ENCODE results near the gene SLC24A5. TPM values are rescaled to one million over a fixed set of nuclear protein-coding genes. Genes with fewer than 3 reads are reported as not detected.

The SLC24A5 gene
- under 1 TPM; 0.17 to 0.93 (median 0.49) TPM for polyA plus RNA-seq (ENCODE audit: insufficient read length in 4 of 4)

DNA sequence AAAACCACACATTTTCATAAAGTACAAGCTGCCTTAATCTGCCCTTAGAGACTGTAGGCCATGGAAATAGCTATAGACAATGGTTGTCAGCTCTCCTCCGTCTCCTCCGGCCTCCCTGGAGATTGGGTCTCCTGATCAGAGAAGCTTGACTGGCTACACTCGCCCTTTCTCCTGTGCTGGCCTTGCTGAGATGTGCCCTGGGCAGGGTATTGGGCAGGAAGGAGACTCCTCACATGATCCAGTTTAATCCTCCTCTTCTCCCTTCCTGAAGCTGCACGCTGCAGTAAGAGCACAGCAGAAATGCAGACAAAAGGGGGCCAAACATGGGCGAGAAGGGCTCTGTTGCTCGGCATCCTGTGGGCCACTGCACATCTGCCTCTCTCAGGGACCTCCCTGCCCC, at the start of gene SLC24A5:
Gene SLC24A5 (plus strand): TSS at position 246 of the 400 bp plus-strand sequence. CDS start 55 bp downstream, at position 301.
- no peak for DNase-seq (ENCODE audit: low read depth in 4 of 4, low spot score in 3 of 4)

DNA sequence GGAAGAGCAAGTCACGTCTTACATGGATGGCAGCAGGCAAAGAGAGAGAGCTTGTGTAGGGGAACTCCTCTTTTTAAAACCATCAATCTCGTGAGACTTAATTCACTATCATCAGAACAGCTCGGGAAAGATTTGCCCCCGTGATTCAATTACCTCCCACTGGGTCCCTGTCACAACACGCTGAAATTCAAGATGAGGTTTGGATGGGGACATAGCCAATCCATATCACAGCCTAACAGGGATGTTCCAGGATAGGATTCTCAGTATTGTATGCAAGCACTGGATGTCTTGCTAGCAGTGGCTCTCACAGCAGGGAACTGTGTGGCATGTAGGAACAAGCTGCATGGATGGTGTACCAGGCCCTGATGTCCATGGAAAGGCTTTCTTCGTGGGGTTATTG, 47.8 kb upstream of the SLC24A5 start:
- no peak for DNase-seq (ENCODE audit: low read depth in 4 of 4, low spot score in 3 of 4)

DNA sequence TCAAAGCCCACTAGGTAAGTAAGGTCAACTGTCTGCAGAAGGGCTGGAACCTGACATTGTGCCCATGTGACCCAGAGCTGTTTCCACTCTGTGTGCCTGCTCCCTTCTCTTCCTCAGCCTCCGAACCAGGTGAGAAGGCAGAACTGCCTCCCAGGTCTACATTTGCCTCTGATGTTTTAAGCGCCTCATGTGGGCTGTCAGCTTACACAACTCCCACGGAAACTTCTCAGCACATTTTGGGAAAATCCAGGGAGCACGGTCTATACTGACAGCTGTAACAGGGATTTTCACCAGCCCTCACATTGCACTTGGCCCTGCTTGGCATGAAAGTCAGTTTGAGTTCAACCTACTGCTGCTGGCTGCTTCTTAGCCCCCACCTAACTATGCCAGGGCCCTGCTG, 46.9 kb upstream of the SLC24A5 start:
- no peak for DNase-seq (ENCODE audit: low read depth in 4 of 4, low spot score in 3 of 4)

DNA sequence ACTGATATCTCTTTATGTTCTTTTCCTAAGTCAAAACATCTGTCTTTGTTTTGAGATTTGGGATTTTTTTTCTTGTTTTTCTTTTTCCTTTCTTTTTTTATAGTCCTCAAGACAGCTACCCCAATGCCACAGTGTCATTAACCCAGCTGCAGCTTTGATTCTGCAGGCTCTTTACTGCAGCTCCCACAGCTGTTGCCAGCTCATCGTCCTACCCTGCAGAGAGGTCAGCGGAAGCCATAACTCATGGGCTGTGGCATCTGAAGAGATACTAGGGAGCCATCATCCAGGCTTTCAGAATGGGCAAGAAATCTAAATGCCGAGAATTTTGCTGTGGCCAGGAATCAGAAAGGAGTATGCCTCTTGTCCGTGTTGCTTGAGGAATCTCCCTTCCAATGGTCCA, 44.3 kb upstream of the SLC24A5 start:
- DNase-seq (ENCODE audit: low read depth in 4 of 4, low spot score in 3 of 4): no peak

DNA sequence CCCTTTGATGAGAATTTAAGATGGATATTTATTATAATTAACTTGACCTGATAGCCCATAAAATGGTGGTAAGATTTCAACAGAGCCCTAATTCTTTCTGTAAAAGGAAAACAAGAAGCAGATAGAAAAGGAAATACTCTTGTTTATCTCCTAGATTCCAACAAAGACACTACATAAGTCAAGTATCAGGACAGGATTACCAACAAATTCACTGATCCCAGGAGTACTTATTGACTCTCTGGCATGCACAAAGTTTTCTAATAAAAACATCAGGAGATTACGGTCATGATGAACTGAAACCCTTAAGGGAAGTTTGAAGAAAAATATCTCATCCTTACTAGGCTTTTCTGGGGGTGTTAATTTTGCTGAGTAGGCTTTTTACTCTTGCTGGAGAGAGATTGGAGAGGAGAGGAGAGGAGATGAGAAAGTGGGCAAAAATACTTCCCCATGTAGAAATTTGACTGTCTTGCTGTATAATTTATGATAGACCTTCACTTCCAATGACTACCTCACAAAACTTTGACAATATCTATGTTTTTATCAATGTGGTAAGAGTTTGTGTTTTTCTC, 43.1 kb upstream of the SLC24A5 start:
- DNase-seq (ENCODE audit: low read depth in 4 of 4, low spot score in 3 of 4): no peak

DNA sequence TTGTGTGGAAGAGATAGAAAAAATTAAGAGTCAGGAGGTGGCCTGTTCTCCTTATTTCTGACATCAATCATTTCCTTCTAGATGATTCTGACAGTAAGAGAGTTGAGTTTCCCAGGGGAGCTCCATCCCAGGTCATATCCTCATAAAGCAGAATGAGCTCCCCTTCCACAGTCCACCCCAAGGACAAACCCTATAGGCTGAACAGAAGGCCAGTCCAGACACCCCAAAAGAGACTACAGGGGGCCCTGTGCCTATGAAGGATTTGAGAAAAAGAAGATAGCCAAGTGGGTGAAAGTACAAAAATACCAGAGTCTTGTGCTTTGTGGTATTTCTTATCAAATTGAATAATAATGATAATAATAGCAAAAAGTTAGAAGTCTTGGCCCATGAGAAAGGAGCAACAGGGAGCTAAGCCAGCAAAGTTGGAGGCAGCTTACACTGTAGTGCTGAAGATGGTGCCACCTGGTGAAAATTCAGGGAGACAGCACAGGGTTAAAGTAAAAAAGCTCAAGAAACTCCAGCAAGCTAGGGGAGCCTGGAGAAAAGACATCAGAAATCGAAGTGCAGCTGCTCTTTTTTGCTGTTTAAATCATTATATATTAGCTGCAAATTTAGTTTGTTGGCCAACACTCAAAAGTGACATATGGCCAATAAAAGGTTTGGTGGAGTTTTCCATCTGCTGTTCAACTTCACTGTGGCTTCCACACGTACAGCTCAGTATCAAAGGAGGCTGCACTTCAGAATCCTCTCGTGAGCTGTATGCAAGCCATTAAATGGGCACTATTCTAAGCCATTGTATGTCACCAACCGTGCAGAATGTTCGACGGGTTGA, 35.8 kb upstream of the SLC24A5 start:
- no peak for DNase-seq (ENCODE audit: low read depth in 4 of 4, low spot score in 3 of 4)

DNA sequence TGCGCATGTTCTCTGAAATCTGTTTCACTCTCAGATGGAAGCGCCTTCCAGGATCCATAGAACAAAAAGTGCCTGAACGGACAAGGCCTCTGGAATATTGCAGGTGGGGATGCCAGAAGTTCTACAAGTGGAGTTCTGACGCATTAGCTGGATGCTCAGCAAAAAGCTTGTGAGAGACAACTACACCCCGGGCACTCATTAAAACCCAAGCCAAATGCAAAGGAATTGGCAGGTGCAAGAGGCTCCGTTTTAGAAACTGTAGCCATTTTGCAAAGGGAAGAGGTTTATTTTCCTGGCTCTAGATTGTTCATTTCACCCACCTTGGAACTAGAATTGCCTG, 35.2 kb upstream of the SLC24A5 start:
- DNase-seq (ENCODE audit: low read depth in 4 of 4, low spot score in 3 of 4): no peak

DNA sequence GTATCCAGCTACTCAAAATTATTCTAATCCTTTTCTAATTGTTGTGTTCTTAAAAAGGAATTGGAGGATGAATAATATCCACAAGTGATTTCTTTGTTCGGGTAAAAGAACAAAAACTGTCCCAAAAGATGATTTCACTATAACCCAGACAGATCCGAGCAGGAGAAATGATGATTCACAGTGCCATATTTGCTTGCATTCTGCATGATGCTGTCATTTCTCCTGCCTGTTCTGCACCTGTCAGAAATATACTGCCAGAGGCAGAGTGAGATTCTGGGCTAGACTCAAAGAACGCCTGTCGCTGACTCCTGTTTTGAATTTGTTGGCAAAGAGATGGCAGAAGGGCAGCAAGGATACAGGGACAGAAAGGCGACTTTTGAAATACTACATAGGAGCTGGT, 34.7 kb upstream of the SLC24A5 start:
- DNase-seq (ENCODE audit: low read depth in 4 of 4, low spot score in 3 of 4): no peak

DNA sequence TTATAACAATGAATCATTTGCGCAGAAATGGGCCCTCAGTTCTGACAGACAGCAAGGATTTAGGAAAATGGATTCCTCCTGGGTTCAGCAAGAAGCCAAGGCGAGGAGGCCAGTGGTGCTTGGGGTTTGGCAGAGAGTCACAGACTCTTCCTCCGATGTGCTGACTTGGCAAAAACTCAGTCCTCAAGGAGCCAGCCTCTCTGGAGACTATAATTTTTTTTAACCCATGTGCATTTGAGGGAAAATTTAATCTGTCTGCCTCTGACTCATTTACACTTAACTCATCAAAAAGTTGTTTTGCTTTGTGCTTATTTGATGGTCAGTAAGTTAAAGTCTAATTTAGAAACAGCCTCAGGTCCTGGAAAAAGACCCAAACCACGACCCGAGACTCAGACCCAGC, 34.2 kb upstream of the SLC24A5 start:
- no peak for DNase-seq (ENCODE audit: low read depth in 4 of 4, low spot score in 3 of 4)

DNA sequence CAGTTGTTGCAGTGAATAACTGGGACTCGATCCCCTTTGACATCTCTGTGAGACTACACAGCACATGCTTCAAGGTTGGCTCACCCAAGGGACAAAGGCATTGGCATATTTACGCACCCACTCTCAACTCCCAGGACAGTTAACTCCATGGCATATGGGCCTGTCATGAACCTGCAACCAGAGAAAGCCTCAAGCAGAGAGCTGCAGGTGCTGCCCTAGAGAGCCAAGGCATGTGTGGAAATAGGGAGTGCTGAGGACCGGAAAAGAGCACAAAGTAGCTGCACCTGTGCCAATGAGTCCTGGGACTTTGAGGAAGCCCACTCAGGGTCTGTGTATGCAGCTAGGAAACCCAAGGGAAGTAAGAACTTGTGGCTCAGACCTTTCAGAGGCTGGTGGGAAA, 32.9 kb upstream of the SLC24A5 start:
- DNase-seq (ENCODE audit: low read depth in 4 of 4, low spot score in 3 of 4): no peak

DNA sequence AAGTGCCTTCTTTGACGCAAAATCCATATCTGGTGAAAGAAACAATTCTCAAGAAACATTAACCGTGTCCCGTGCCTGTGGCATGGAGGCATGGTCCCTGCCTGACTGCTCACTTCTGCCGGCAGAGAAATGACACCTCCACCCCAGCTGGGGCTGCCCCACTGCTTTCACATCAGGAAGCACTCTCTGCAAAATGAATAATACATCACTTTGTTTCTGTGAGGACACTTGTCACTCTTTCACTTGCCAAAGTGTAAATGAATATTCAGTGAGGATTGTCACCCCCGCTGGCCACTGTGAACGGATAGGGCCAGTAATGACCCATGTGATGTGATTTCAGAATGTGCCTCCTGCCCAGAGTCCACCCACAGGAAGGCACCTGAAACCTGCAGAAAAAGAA, 31.1 kb upstream of the SLC24A5 start:
- no peak for DNase-seq (ENCODE audit: low read depth in 4 of 4, low spot score in 3 of 4)

DNA sequence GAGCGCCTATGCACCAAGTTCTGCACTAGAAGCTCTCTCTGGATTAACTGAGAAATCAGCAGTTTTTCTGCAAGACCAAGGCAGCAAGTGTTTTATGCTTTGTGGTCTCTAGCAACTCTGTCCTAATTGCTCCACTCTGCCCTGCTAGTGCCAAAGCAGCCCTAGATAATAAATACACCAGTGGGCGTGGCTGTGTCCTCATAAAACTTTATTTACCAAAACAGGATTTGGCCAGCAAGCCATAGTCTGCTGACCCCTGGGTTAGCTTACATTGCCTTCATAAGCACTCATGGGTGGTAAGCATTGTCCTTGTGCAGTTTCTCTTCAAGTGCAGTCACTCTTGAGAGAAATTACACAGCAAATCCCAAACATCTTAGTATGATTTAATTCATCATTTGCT, 30.7 kb upstream of the SLC24A5 start:
- no peak for DNase-seq (ENCODE audit: low read depth in 4 of 4, low spot score in 3 of 4)

DNA sequence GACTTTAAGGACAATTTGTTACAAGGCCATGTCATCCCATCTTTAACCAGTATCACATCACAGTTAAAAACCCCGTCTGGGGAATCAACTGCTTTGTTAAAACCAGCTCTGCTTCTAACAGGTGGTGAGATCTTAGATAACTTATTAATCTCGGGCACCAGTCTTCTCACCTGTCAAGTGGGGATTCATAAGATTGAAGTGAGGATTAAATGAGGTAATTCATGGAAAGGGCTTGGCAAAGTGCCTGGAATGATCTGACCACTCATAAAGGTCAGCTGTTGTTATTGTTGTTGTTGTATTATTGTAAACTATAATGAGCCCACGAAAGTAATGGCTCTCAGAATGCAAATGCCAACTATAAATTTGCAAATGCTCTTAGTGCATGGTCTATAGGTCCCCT, 30.1 kb upstream of the SLC24A5 start:
- DNase-seq (ENCODE audit: low read depth in 4 of 4, low spot score in 3 of 4): no peak

DNA sequence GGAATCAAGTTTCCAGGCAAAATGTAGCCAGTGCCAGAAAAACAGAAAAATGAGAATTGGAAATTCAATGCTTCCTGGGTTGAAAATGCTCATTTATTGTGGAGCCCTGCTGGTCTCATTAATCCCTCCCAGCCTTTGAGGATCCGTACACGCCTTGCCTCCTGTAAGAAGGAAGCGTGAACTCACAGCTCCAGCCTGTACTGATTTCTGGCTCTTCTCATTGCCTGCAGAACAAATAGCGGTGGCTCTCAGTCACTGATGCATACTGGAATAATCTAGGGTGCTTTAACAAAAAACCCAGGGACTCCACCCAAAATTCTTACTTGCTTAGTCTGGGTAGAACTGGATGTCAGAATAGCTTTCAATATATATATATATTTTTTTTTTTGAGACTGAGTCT, 29.3 kb upstream of the SLC24A5 start:
- no peak for DNase-seq (ENCODE audit: low read depth in 4 of 4, low spot score in 3 of 4)

DNA sequence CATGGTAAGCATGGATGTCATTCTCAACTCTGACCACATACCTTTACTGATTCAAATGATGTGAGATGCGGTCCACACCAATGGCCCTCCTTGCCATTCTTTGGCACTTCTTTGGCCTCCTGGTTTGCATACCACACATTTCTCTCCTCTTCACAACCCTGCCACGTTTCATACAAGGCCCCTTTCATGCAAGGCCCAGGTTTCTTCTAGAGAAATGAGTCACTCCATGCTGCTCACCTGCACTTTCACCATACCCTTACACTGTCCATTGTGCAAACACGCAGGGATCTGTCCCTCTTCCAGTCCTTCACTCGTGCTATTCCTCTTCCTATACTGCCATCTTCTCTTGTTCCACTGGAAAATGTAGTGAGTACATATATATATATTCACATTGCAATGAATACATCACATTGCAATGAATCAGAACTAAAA, 24.4 kb upstream of the SLC24A5 start:
- no peak for DNase-seq (ENCODE audit: low read depth in 4 of 4, low spot score in 3 of 4)

DNA sequence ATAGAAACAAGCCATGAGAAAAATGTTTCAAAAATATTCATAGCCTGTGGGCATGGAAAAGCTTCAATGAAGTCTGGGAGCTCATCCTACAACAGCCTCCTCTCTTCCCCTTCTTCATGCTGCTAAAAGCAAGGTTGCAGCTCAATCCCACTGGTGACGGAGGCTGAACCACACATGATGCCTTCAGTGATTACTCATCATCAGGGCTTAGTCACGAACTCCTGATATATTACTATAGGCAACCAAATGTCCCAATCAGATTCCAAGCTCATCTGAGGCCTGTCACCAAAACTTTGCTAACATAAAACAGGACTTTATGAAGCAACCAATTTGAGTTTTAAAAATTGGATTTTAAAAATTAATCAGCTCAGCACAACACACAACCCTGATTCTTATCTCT, 24.0 kb upstream of the SLC24A5 start:
- DNase-seq (ENCODE audit: low read depth in 4 of 4, low spot score in 3 of 4): no peak

DNA sequence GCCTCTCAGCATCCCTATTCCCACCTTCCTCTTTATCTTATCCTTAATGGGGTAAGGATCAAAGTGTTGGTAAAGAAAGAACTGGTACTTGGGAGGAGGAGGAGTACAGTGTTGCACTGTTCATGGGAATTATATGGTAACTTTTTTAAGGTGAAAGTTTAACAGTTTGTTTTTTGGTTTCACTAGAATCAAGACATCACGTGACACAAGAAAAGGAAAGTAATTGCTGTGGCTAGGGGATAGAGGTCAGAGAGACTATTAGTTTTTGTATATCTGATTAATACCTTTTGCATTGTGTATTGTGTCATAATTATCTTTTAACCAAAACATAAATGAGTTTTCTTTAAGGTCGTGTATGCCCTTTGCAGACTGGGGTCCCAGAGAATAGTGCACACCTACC, 23.5 kb upstream of the SLC24A5 start:
- DNase-seq (ENCODE audit: low read depth in 4 of 4, low spot score in 3 of 4): no peak

DNA sequence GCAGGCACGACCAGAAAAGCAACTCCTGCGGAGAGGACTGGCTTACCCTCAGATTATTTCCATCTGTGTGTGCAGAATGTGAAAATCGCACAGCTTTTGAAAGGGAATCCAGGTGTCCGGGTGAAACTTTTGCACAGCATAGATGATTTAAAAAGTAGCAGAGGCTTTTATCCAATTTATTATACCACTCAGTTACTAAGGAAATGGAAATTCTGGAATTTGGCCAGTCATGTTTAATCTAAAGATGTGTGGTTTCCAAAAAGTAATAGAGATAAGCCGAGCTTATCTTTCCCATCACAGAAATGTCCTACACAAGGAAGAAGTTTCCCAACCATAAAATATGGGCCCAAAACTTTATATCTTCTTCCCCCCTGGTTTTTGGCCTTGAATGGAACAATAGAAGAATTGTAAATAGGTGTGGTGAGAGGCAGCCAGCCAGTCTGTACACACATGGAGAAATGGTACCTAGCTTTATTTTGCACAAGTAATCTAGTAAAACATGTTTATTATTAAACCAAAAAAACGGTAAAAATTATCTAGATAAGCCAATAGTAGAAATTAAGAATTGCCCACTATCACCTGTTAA, 19.3 kb upstream of the SLC24A5 start:
- no peak for DNase-seq (ENCODE audit: low read depth in 4 of 4, low spot score in 3 of 4)

DNA sequence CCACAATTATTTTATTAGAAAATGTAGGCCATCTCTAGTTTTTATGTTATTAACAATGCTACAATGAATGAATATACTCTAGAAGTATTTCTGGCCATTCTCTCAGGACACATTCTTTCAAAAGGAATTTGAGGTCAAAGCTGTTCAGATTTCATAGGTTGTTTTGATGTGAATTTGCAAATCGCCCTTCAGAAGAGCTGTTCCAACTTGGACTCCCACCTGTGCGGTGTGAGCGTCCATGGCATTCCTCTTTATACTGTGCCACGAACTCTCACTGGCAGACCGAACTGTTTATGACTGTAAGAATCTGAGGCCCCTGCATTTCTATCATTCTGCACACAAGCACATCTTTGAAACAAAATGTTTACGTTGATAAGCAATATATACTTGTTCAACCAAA, 18.6 kb upstream of the SLC24A5 start:
- no peak for DNase-seq (ENCODE audit: low read depth in 4 of 4, low spot score in 3 of 4)

DNA sequence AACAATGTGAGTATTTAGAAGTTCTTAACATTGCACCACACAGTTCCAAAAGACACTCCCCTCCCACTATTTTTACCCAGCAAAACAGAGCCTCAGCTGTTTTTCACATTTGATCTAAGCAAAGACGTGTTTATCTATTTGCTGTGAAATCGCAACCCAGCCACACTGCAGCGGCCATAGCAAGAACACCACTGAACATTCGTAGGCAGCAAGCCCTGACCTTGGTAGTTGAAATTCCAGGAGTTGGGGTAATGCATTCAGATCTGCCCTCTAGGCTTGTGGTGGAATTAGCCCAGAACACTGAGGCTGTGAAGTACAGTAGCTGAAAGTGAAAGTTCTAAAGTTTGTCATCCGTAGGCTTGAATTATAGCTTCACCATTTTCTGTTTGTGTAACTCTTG, 17.1 kb upstream of the SLC24A5 start:
- no peak for DNase-seq (ENCODE audit: low read depth in 4 of 4, low spot score in 3 of 4)

DNA sequence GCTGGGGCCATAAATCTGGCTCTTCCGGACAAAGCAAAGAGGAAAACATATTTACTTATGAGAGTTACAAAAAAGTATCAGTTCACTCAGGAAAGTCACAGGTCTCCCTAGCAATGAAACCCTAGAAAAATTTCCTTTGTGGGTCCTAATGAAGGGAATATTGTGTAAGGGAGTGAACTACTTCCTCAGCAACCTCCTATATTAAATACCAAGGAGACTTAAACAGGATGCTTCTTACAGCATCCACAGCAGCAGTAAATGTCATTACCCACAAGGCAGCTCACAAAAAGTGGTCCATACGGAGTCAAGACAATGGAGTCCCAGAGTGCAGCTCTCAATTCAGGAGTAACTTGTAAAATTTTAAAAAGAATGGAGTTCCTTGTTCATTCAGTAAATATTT, 14.9 kb upstream of the SLC24A5 start:
- DNase-seq (ENCODE audit: low read depth in 4 of 4, low spot score in 3 of 4): no peak

DNA sequence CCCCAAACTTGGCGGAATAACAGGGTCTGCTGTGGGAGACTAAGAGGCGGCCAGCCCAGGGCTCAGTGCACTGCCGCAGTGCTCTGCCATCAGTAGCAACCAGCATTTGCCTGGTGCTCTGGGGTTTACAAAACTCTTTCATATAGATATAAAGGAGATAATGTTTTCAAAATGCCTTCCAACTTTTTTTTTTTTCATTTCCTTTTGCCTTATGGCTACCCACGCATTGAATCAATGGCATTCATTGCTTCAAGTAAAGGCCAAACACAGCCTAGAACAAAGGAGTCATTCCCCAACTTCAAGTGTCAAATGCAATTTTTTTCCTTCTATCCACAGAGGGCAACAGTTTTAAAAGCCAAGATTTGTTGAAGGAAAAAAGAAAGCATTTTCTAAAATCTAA, 11.6 kb upstream of the SLC24A5 start:
- no peak for DNase-seq (ENCODE audit: low read depth in 4 of 4, low spot score in 3 of 4)

Data from right renal pelvis (tissue), 4 donors.